Fibroblast of skin of back (primary cell): Measurements from ENCODE around the gene BATF.

ENCODE experiments used
- DNase-seq: peaks from one replicate; pipeline ENCODE4 v3.0.0-alpha.2; 2013

BATF gene

GRCh38 chr14:75563931-75564330 lies 41.7 kb downstream of the BATF start:
- no peak for DNase-seq

GRCh38 chr14:75565056-75565455 lies 42.8 kb downstream of the BATF start:
- no peak for DNase-seq

- DNase-seq: no peak
These were observed 44.1 kb downstream of the BATF start for GRCh38 chr14:75566321-75566720.

- no peak for DNase-seq
These were observed 44.5 kb downstream of the BATF start for GRCh38 chr14:75566752-75567151.

GRCh38 chr14:75568140-75568539 lies 45.9 kb downstream of the BATF start:
- DNase-seq: no peak

GRCh38 chr14:75568791-75569190 lies 46.5 kb downstream of the BATF start:
- DNase-seq: no peak

GRCh38 chr14:75570797-75571196 lies 48.5 kb downstream of the BATF start:
- DNase-seq: no peak

GRCh38 chr14:75572104-75572503 lies 49.8 kb downstream of the BATF start:
- DNase-seq: no peak

GRCh38 chr14:75577090-75577489 lies 54.8 kb downstream of the BATF start:
- no peak for DNase-seq

GRCh38 chr14:75577729-75578101 lies 55.4 kb downstream of the BATF start:
- DNase-seq: peak; percentile 75

- DNase-seq: peak; percentile 45
These were observed 56.0 kb downstream of the BATF start, which contains the start of gene FLVCR2 for GRCh38 chr14:75578102-75578785. TSS of gene FLVCR2 (plus strand) at chr14:75578620. CDS start at chr14:75578973, 353 bp downstream.

GRCh38 chr14:75578786-75579337 lies 56.6 kb downstream of the BATF start:
- peak; percentile 48 for DNase-seq

- no peak for DNase-seq
These were observed 57.1 kb downstream of the BATF start for GRCh38 chr14:75579338-75579864.

GRCh38 chr14:75579882-75580281 lies 57.6 kb downstream of the BATF start:
- DNase-seq: no peak

GRCh38 chr14:75587388-75587787 lies 65.1 kb downstream of the BATF start:
- no peak for DNase-seq

- DNase-seq: no peak
These were observed 67.7 kb downstream of the BATF start for GRCh38 chr14:75589931-75590330.

GRCh38 chr14:75591331-75591946 lies 69.2 kb downstream of the BATF start:
- no peak for DNase-seq

- no peak for DNase-seq
These were observed 69.8 kb downstream of the BATF start for GRCh38 chr14:75591987-75592575.

GRCh38 chr14:75595226-75595625 lies 73.0 kb downstream of the BATF start:
- no peak for DNase-seq
